KMS-11 (cell line): ENCODE measurements around the gene SV2C.

Experiments
- H2AFZ ChIP-seq: fragments of 200-600 bp; sonication (generic); 2 replicates; pipeline ENCODE4 v1.6.1; 2016; ENCODE audit warnings: antibody characterized with exemption, mixed run types, low read depth
- H3K27ac ChIP-seq: fragments of 200-600 bp; sonication (generic); 2 replicates; pipeline ENCODE4 v1.6.1; 2016; ENCODE audit warnings: mild to moderate bottlenecking, mixed run types
- H3K27me3 ChIP-seq: fragments of 200-600 bp; sonication (generic); 2 replicates; pipeline ENCODE4 v1.6.1; 2017; ENCODE audit warnings: mild to moderate bottlenecking, low read depth, mixed run types, moderate library complexity; ENCODE audit not compliant: insufficient read depth
- H3K36me3 ChIP-seq: fragments of 200-600 bp; sonication (generic); 2 replicates; pipeline ENCODE4 v1.6.1; 2017; ENCODE audit warnings: mild to moderate bottlenecking, mixed run types; ENCODE audit not compliant: insufficient read depth
- H3K4me1 ChIP-seq: fragments of 200-600 bp; sonication (generic); 2 replicates; pipeline ENCODE4 v1.6.1; 2016; ENCODE audit warnings: mild to moderate bottlenecking, low read depth, mixed run types; ENCODE audit not compliant: poor library complexity, severe bottlenecking
- H3K4me2 ChIP-seq: fragments of 200-600 bp; sonication (generic); 2 replicates; pipeline ENCODE4 v1.7.0; 2016; ENCODE audit warnings: mild to moderate bottlenecking, mixed run types
- H3K4me3 ChIP-seq: fragments of 200-600 bp; sonication (generic); IDR thresholded peaks from 2 replicates; pipeline ENCODE4 v1.6.1; 2017; ENCODE audit warnings: low read depth, low read length, mixed read lengths; ENCODE audit not compliant: insufficient read depth
- H3K79me2 ChIP-seq: fragments of 200-600 bp; sonication (generic); 2 replicates; pipeline ENCODE4 v1.6.1; 2016; ENCODE audit warnings: low read depth, mixed run types; ENCODE audit not compliant: insufficient read depth
- H3K9ac ChIP-seq: fragments of 200-600 bp; sonication (generic); 2 replicates; pipeline ENCODE4 v1.6.1; 2016; ENCODE audit warnings: mild to moderate bottlenecking, mixed run types
- H4K20me1 ChIP-seq: fragments of 200-600 bp; sonication (generic); 2 replicates; pipeline ENCODE4 v1.6.1; 2016; ENCODE audit warnings: mild to moderate bottlenecking, mixed run types; ENCODE audit not compliant: insufficient read depth
- TF ChIP-seq, protein P1 (sequence below): fragments of 200-600 bp; sonication (generic); conservative IDR thresholded peaks from 2 replicates; pipeline ENCODE4 v1.6.1; 2017; ENCODE audit warnings: low read depth, mild to moderate bottlenecking, antibody characterized with exemption, low read length, moderate library complexity, mixed read lengths

The SV2C gene

DNA sequence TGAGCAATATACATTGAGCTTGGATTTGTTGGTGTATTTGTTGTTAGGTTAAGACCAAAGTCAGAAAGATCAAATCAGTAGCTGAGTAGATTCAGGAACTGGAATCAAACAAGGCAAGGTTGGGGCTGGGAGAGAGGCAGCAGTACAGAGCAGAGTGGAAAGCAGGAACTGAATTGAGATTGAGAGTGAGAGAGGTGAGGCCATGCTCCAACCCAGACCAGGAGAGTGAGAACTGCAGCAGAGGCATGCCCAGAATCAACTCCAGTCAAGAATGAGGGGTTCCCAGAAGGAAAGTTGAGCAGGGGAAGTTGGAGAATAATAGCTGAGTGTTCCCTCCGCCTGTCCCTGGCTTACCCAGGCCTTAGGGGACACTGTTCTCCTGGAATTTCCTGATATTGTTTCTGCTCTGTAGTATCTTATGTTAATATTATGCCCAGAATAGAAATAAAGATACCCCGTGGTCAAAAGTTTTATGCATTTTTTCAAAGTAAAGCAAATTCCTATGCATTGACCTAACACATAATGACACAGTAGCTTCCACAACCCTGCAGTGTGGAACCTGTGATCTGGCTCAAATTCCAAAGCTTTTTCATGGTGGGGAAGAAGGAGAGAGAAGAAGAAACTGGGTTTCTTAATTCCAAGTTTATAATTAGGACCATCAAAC, 82.7 kb downstream of the SV2C start:
- H3K4me3 ChIP-seq = no peak overlapping the region
- no peaks in the 10 kb centered on the region for H3K79me2 ChIP-seq
- H2AFZ ChIP-seq = no peak overlapping the region
- no peaks in the 10 kb centered on the region for H3K4me1 ChIP-seq
- H3K36me3 ChIP-seq = no peaks in the 10 kb centered on the region
- TF ChIP-seq, protein P1, sequence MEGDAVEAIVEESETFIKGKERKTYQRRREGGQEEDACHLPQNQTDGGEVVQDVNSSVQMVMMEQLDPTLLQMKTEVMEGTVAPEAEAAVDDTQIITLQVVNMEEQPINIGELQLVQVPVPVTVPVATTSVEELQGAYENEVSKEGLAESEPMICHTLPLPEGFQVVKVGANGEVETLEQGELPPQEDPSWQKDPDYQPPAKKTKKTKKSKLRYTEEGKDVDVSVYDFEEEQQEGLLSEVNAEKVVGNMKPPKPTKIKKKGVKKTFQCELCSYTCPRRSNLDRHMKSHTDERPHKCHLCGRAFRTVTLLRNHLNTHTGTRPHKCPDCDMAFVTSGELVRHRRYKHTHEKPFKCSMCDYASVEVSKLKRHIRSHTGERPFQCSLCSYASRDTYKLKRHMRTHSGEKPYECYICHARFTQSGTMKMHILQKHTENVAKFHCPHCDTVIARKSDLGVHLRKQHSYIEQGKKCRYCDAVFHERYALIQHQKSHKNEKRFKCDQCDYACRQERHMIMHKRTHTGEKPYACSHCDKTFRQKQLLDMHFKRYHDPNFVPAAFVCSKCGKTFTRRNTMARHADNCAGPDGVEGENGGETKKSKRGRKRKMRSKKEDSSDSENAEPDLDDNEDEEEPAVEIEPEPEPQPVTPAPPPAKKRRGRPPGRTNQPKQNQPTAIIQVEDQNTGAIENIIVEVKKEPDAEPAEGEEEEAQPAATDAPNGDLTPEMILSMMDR = no peak
- H3K9ac ChIP-seq = no peak overlapping the region
- H3K4me2 ChIP-seq = no peak overlapping the region
- no peaks in the 10 kb centered on the region for H3K27me3 ChIP-seq
- no peaks in the 10 kb centered on the region for H4K20me1 ChIP-seq
- H3K27ac ChIP-seq = no peak overlapping the region

DNA sequence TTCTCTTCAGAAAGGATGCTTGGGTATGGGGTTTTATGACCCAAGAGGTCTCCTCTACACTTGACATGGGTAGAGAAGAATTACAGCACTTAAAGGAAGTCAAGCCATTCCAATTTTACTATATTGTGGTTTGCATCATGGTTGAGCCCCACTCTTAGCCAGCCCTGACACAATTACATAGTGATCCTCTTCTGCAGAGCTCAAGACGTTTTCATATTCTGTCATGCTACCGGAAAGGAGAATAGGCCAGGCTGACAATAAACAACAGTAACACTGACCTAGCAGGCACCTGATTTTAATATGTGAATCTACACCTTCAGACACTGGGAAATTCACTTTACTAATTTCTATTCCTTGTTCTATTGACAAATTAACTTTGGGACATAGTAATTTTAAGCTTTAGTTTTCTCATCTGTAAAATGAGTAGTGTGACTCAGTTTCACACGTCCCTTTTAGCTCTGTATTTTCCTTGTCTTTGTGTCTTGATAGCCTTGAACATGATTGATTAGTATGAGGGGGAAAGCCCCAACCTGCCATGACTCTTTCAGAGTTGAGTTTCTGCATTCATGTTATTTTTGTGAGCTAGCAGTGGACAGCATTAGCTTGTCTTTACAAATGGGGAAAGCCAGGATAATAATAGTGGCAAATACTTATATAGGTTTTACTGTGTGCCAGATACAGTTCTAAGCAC, 83.8 kb downstream of the SV2C start:
- Histone ChIP-seq H3K4me1 (no peaks in the 10 kb centered on the region), H3K27ac (no peak overlapping the region), H3K27me3 (no peaks in the 10 kb centered on the region), H3K4me3 (no peak overlapping the region), H3K79me2 (no peaks in the 10 kb centered on the region), H3K36me3 (no peaks in the 10 kb centered on the region), H4K20me1 (no peaks in the 10 kb centered on the region), H2AFZ (no peak overlapping the region), H3K9ac (no peak overlapping the region), H3K4me2 (no peak overlapping the region)
- TF ChIP-seq, protein P1 = no peak

DNA sequence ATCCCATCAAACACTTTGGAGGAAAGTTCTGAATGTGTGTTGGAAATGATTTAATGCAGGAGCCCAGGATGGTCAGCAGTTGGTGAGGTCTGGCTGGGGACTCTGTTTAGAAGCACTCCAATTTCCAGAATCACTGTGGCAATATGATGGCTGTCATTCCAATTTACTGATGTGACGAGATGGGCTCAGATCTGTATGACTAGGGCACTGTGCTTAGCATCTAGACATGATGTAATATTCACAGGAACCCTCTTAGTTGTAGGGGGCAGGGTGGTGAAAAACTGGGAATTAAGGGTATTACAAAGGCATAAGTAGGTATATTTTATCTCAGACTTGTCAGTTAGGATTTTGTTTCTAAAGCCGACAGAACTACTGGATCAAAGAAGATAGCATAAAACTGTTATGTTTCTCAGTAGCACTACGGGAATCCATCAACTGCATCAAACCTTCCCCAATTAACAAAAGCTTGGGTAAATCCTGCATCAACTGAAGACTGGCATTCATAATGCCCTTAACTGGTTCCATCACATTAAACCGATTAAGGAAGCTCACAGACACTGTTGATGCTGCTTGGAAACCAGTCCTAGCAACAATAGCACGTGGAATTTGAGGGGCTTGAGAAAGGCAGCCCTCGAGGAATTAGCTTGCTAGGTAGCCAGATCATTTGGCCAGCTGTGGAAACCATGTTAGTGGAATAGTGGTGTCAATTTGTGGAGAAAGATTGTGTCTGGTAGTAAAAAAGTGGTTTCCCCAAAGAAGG, 86.1 kb downstream of the SV2C start:
- Histone ChIP-seq H3K4me1 (no peaks in the 10 kb centered on the region), H3K36me3 (no peaks in the 10 kb centered on the region), H3K79me2 (no peaks in the 10 kb centered on the region), H3K27ac (no peak overlapping the region), H3K9ac (no peak overlapping the region), H4K20me1 (no peaks in the 10 kb centered on the region), H3K4me3 (no peak overlapping the region), H2AFZ (no peak overlapping the region), H3K27me3 (no peaks in the 10 kb centered on the region), H3K4me2 (no peak overlapping the region)
- TF ChIP-seq, protein P1 = no peak

DNA sequence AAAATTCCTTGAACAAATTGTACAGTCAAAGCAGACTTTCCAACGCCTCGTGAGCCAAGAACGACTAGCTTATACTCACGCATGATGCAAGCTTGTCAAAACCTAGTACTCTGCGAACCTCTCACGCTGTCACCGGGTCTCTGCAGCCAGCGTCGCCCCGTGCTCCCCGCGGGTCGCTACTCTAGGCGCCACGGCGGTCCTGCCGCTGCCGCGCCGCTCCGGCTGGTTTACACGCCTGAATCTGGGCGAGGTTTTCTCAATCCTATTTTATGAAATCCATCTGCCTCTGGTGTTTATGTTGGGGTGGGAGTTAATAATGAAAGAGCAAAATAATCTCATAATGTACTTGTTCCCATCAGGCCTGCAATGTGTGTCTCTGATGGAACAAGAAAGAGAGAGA, 90.9 kb downstream of the SV2C start:
- Histone ChIP-seq H3K9ac (no peak overlapping the region), H3K4me3 (no peak overlapping the region), H3K79me2 (no peaks in the 10 kb centered on the region), H3K27ac (no peak overlapping the region), H3K36me3 (no peaks in the 10 kb centered on the region), H3K4me2 (no peak overlapping the region), H2AFZ (no peak overlapping the region), H3K4me1 (peaks cover 5% of the 10 kb centered on the region), H4K20me1 (no peaks in the 10 kb centered on the region), H3K27me3 (no peaks in the 10 kb centered on the region)
- TF ChIP-seq, protein P1 = no peak
